HG03196 (cell line): ENCODE results near the gene CLCN1.

Source experiments
- ATAC-seq: cut with Tn5 transposase; IDR thresholded peaks from one replicate; pipeline ENCODE4 v1.9.1; 2021; ENCODE audit not compliant: unreplicated experiment

Gene CLCN1

GRCh38 chr7:143331179-143331801 is 15.4 kb downstream of the CLCN1 start:
- ATAC-seq: no peak

- no peak for ATAC-seq
Observed at GRCh38 chr7:143334244-143334643, 18.3 kb downstream of the CLCN1 start.

GRCh38 chr7:143337216-143337615 is 21.3 kb downstream of the CLCN1 start:
- no peak for ATAC-seq

GRCh38 chr7:143341842-143342241 is 25.9 kb downstream of the CLCN1 start:
- no peak for ATAC-seq

- no peak for ATAC-seq
Observed at GRCh38 chr7:143343596-143343995, 27.7 kb downstream of the CLCN1 start.

- ATAC-seq: peak; percentile 73
Observed at GRCh38 chr7:143345428-143345900, 29.6 kb downstream of the CLCN1 start.

GRCh38 chr7:143346018-143346417 is 30.1 kb downstream of the CLCN1 start:
- ATAC-seq: no peak

- ATAC-seq: no peak
Observed at GRCh38 chr7:143347950-143348349, 32.0 kb downstream of the CLCN1 start.

- ATAC-seq: no peak
Observed at GRCh38 chr7:143351060-143351459, 35.1 kb downstream of the CLCN1 start.

GRCh38 chr7:143351574-143351973 is 35.7 kb downstream of the CLCN1 start:
- no peak for ATAC-seq

GRCh38 chr7:143352531-143353002 is 36.7 kb downstream of the CLCN1 start:
- no peak for ATAC-seq

- ATAC-seq: no peak
Observed at GRCh38 chr7:143354376-143354775, 38.5 kb downstream of the CLCN1 start.

- ATAC-seq: no peak
Observed at GRCh38 chr7:143354965-143355364, 39.1 kb downstream of the CLCN1 start.

GRCh38 chr7:143355450-143356385 is 39.8 kb downstream of the CLCN1 start:
- no peak for ATAC-seq

GRCh38 chr7:143356414-143357050 is 40.6 kb downstream of the CLCN1 start:
- no peak for ATAC-seq

GRCh38 chr7:143358626-143359025 is 42.7 kb downstream of the CLCN1 start:
- no peak for ATAC-seq

GRCh38 chr7:143359771-143360353 is 44.0 kb downstream of the CLCN1 start:
- ATAC-seq: no peak

GRCh38 chr7:143360788-143361551 is 45.1 kb downstream of the CLCN1 start:
- ATAC-seq: no peak

- ATAC-seq: no peak
Observed at GRCh38 chr7:143361552-143362130, 45.7 kb downstream of the CLCN1 start.
